ENCODE data around the gene CTNNA2. TPM values are rescaled to one million over a fixed set of nuclear protein-coding genes. Genes with fewer than 3 reads are reported as not detected.

Gene CTNNA2
- total and polyA plus RNA-seq, 8 donors = 0.08 to 0.56 (median 0.17) TPM; not detected in 2

DNA sequence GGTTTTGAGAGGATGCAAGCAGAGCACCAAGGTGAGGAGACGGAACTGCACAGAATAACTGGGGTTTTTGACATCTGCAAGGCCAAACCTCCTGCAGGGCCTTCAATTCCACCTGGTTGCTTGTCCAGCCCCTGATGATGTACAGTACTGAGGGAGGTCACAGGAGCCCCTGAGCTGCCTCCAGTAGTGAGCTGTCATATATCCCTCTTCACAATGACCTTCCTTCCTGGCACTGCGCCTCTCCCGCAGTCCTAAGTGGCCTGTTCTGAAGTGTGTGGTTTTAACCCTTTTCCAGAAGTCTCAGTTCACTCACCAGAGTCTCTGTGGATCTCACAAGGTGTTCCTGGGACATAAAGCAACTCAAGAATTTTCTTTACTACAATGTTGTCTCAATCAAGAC lies 746.4 kb downstream of the CTNNA2 start:
- TF ChIP-seq, protein P1, sequence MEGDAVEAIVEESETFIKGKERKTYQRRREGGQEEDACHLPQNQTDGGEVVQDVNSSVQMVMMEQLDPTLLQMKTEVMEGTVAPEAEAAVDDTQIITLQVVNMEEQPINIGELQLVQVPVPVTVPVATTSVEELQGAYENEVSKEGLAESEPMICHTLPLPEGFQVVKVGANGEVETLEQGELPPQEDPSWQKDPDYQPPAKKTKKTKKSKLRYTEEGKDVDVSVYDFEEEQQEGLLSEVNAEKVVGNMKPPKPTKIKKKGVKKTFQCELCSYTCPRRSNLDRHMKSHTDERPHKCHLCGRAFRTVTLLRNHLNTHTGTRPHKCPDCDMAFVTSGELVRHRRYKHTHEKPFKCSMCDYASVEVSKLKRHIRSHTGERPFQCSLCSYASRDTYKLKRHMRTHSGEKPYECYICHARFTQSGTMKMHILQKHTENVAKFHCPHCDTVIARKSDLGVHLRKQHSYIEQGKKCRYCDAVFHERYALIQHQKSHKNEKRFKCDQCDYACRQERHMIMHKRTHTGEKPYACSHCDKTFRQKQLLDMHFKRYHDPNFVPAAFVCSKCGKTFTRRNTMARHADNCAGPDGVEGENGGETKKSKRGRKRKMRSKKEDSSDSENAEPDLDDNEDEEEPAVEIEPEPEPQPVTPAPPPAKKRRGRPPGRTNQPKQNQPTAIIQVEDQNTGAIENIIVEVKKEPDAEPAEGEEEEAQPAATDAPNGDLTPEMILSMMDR (IDR thresholded peaks at IDR 0.05) = no peak

DNA sequence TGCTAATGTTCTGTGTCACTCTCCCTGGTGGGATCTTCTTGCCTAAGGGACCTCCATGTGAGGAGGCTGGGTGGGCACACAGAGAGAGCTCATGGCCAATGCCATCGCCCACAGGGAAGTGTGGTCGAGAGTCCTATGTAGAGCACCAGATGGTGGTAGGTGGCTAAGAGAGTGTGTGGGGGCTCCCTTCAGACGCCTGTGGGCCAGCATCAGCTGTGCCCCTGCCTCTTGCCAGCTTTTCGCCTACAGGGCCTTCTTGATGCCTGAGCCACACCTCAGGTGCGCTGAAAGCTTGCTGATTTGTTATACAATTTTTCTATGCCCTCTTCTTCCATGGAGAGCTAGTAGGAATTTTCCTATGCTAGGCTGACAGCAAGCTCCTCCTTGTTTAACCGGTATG lies 753.4 kb downstream of the CTNNA2 start:
- intact Hi-C loops (cut with DNase I) = no loop called here

More for the DNA sequence above, 746.4 kb downstream of the CTNNA2 start:
- Histone ChIP-seq H3K27me3 (no peaks in the 10 kb centered on the region), H3K27ac (no peak overlapping the region), H3K36me3 (no peaks in the 10 kb centered on the region), H3K4me1 (no peaks in the 10 kb centered on the region), H3K4me3 (no peak overlapping the region), H3K9me3 (no peaks in the 10 kb centered on the region)
- no peak for DNase-seq
- intact Hi-C loops (cut with DNase I) = no loop called here
- ATAC-seq = no peak

DNA sequence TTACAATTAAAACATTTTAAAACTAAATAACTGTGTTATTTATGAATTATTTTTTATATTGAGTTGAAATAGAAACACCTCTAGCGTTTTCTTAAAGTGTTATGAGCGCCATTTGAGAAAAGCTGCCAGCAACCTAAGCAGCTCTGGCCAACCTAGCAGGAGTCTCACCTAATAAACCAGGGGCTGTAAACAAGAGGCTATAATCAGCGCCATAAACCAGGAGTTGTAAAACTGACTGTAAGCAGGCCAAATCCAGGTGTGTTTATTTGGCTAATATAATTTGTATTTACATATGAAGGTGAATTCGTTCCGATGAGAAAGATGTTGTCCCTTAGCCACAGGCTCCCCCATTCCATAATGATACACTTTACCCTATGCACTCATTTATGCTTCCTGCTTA lies 757.0 kb downstream of the CTNNA2 start:
- H3K4me1 ChIP-seq = no peaks in the 10 kb centered on the region
- H3K27ac ChIP-seq = no peak overlapping the region
- intact Hi-C loops (cut with DNase I) = no loop called here
- TF ChIP-seq, protein P1 (IDR thresholded peaks at IDR 0.05) = no peak
- no peaks in the 10 kb centered on the region for H3K9me3 ChIP-seq
- no peak for DNase-seq
- no peaks in the 10 kb centered on the region for H3K36me3 ChIP-seq
- H3K27me3 ChIP-seq = no peaks in the 10 kb centered on the region
- H3K4me3 ChIP-seq = no peak overlapping the region
- no peak for ATAC-seq

More for the DNA sequence above, 753.4 kb downstream of the CTNNA2 start:
- H3K4me1 ChIP-seq = no peaks in the 10 kb centered on the region
- H3K4me3 ChIP-seq = no peak overlapping the region
- TF ChIP-seq, protein P1 (IDR thresholded peaks at IDR 0.05) = no peak
- no peaks in the 10 kb centered on the region for H3K36me3 ChIP-seq
- H3K27me3 ChIP-seq = no peaks in the 10 kb centered on the region
- no peak for DNase-seq
- H3K9me3 ChIP-seq = no peaks in the 10 kb centered on the region
- H3K27ac ChIP-seq = no peak overlapping the region
- ATAC-seq = no peak

DNA sequence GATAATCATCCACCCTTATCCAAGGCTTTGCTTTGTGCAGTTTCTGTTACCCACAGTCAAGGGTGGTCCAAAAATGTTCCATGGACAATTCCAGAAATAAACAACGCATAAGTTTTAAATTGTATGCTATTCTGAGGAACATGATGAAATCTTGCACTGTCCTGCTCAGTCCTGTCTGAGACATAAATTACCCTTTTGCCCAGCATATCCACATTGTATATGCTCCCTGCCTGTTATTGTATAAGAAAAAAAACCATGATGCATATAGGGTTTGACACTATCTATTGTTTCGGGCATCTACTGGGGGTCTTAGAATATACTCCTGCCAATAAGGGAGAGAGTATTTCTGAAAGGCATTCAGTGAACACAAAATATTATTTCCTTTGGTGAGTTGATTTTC lies 767.7 kb downstream of the CTNNA2 start:
- no peaks in the 10 kb centered on the region for H3K27me3 ChIP-seq
- no peaks in the 10 kb centered on the region for H3K36me3 ChIP-seq
- DNase-seq (no peak), ATAC-seq (no peak)
- H3K9me3 ChIP-seq = no peaks in the 10 kb centered on the region
- intact Hi-C loops (cut with DNase I) = no loop called here
- no peaks in the 10 kb centered on the region for H3K4me1 ChIP-seq
- H3K27ac ChIP-seq = no peak overlapping the region
- TF ChIP-seq, protein P1 (IDR thresholded peaks at IDR 0.05) = no peak
- no peak overlapping the region for H3K4me3 ChIP-seq

DNA sequence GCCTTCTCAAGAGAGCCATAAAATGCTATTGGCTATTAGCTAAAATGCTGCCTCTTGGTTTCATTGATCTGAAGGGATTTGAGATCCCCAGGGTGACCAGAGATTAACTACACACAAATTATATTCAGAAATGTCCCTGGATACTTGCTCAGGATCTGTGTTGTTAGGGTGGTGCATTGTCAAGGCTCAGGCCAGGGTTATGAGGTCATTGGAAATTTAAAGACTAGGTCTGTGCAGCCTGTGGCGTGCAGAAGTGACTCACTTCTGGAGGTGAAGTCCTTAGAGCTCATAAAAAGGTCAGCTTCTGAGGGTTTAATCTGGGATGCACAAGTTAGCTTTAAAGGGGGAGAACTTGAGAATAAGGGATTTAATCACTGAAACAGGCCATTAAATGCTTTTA lies 768.2 kb downstream of the CTNNA2 start:
- Histone ChIP-seq H3K27ac (no peak overlapping the region), H3K4me1 (no peaks in the 10 kb centered on the region)
- intact Hi-C loops (cut with DNase I) = no loop called here

More for the DNA sequence above, 768.2 kb downstream of the CTNNA2 start:
- Histone ChIP-seq H3K36me3 (no peaks in the 10 kb centered on the region), H3K9me3 (no peaks in the 10 kb centered on the region), H3K27me3 (no peaks in the 10 kb centered on the region), H3K4me3 (no peak overlapping the region)
- TF ChIP-seq, protein P1 (IDR thresholded peaks at IDR 0.05) = no peak
- DNase-seq = no peak
- ATAC-seq = no peak

Measured in left lung (tissue), 10 donors.